B cell (primary cell): ENCODE data around the gene RASA4B.

ENCODE experiments used
- EZH2 ChIP-seq: IDR thresholded peaks from 2 replicates; pipeline ENCODE4 v1.6.1; 2012; ENCODE audit warnings: borderline replicate concordance, low read depth, mild to moderate bottlenecking, moderate library complexity, low read length; ENCODE audit not compliant: insufficient read depth, poor library complexity, severe bottlenecking
- TF ChIP-seq, protein P1 (sequence below): fragments of 200-600 bp; IDR thresholded peaks from one replicate; pipeline ENCODE4 v1.8.0; 2022; ENCODE audit warnings: antibody characterized with exemption, mild to moderate bottlenecking

DNA sequence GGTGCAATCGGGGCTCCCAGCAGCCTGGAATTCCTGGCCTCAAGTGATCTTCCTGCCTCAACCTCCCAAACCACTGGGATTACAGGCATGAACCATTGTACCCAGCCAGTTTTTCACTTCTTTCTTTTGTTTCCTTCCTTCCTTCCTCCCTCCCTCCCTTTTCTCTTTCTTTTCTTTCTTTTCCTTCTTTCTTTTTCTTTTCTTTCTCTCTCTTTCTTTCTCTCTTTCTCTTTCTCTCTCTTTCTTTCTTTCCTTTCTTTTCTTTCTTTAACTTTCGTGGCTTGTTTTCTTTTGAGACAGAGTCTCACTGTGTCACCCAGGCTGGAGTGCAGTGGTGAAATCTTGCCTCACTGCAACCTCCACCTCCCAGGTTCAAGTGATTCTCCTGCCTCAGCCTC, 71.9 kb downstream of the RASA4B start:
- TF ChIP-seq, protein P1, sequence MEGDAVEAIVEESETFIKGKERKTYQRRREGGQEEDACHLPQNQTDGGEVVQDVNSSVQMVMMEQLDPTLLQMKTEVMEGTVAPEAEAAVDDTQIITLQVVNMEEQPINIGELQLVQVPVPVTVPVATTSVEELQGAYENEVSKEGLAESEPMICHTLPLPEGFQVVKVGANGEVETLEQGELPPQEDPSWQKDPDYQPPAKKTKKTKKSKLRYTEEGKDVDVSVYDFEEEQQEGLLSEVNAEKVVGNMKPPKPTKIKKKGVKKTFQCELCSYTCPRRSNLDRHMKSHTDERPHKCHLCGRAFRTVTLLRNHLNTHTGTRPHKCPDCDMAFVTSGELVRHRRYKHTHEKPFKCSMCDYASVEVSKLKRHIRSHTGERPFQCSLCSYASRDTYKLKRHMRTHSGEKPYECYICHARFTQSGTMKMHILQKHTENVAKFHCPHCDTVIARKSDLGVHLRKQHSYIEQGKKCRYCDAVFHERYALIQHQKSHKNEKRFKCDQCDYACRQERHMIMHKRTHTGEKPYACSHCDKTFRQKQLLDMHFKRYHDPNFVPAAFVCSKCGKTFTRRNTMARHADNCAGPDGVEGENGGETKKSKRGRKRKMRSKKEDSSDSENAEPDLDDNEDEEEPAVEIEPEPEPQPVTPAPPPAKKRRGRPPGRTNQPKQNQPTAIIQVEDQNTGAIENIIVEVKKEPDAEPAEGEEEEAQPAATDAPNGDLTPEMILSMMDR, result no peak
- no peak for TF ChIP-seq EZH2
